ELF-1 (cell line): Measurements from ENCODE around the gene NOM1.
"Not testable (repeated sequence)": the region's sequence is repeated elsewhere in the genome, so short reads cannot be mapped to it uniquely, and the experiment has no call there.

Source experiments
- DNase-seq: peaks from one replicate; pipeline ENCODE4 v3.0.0-alpha.2; 2016; ENCODE audit warnings: low read depth, low spot score

The NOM1 gene

GRCh38 chr7:156941393-156942182 lies 7.9 kb upstream of the NOM1 start:
- no peak for DNase-seq

- DNase-seq = peak; percentile 71
Measured at GRCh38 chr7:156942708-156943090, 6.8 kb upstream of the NOM1 start.

- peak; percentile 69 for DNase-seq
Measured at GRCh38 chr7:156943091-156944041, 6.1 kb upstream of the NOM1 start.

- DNase-seq = no peak
Measured at GRCh38 chr7:156944876-156945275, 4.6 kb upstream of the NOM1 start.

- peak; percentile 10 for DNase-seq
Measured at GRCh38 chr7:156947120-156947843, 2.2 kb upstream of the NOM1 start.

- no peak for DNase-seq
Measured at GRCh38 chr7:156948361-156948760, 1.2 kb upstream of the NOM1 start.

DNA sequence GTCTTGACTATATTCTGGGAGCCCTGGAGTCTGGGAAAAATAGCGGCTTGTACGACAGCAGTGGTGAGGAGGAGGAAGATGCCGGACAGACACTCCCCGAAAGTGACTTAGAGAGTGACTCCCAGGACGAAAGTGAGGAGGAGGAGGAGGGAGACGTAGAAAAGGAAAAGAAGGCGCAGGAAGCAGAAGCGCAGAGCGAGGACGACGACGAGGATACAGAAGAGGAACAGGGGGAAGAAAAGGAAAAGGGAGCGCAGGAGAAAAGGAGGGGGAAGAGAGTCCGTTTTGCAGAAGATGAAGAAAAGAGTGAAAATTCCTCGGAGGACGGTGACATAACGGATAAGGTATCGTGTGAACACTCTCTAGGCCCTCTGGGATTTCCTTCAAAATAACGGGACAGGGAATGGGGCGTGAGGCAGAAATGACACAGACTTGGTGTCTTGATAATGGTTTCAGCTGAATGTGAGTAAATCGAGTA lies 908 bp downstream of the NOM1 start:
- no peak for DNase-seq

- not testable (repeated sequence) for DNase-seq
Measured at GRCh38 chr7:156953215-156953614, 3.7 kb downstream of the NOM1 start.

DNA sequence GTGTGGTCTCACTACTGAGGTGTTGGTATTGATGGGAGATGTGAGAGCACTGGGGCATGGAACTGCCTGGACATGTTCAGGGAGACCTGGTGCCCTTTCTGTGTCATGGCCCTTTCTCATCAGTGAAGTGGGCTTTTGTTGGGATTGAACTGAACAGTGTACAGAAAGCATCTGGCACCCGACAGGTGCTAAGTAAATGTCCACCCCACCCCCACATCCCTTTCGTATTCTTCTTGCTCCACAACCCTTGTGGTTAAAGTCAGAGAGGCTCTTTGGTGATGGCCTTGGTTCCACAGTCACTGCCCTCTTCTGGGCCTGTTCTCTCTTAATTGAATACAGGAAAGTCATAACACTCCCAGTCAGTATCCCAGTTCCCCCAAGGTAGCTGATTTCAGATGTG lies 5.4 kb downstream of the NOM1 start:
- no peak for DNase-seq

DNA sequence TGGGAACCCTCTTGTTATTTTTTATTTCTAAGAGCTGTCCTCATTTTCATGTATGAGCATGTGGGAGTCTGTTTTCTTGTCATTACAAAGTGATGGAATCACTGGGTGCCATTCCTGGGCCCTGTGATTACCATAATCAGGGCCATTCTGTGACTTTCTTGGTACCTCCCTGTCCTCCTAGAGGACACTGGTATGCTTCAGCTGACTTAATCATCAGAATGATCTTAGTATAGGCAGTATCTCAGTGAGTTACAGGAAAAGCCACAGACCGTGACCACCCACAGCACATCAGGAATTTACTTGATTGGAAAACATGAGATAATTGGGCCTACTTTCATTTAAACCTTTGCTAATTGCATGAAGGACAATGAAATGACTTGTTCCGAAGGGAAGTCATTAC lies 7.2 kb downstream of the NOM1 start:
- no peak for DNase-seq

DNA sequence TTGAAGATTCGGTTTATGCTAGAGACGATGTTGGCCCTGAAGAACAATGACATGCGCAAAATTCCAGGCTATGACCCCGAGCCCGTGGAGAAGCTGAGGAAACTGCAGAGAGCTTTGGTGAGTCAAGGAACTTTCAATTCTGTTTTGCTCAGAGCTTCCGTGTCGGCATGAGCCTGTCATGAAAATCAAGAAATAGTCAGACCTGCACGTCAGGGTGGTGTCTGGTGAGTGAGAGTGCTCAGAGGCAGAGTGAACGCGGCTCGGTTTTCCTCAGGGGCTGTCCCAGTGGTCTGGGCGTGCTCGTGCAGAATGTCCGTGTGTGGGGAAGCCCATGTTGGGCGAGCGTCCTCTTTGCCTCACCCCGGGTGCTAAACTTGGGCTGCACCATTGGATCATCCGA lies 12.6 kb downstream of the NOM1 start:
- no peak for DNase-seq

- DNase-seq = no peak
Measured at GRCh38 chr7:156962897-156963296, 13.4 kb downstream of the NOM1 start.

DNA sequence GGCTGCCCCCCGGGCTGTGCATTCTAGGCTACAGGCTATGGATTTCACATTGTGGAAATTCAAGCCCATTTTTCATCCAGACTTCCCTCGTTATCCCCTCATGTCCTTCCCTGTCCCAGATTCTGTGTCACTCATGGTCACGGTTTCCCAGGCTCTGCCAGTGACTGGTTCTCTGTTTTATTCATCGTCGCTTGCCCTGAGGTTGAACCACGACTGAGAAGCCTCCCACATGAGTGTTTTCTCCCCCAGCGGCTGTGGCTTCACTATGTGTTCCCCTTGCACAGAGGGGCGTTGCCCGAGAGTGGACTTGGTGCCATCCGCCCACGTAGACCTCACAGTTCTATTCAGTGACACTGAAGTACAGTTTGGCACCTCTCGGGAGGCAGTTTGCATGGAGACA lies 14.0 kb downstream of the NOM1 start:
- DNase-seq = no peak

DNA sequence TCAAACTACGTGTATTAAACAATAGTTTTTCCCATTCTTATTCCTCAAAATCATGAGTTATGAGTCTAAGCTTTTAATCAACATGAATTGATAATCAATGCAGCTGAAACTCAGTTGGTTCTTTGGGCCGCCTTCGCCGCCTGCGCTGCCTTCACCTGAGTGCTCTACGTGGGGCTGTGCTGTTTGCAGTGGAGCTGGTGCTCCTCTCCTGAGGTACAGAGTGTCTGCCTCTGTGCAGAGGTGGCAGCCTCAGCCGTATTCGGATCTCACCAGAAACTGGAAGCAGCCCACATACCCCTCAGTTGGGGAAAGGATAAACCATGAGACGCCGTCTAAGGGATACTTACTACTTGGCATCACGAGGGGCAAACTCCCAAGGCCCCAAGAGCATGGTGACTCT lies 15.5 kb downstream of the NOM1 start:
- DNase-seq = no peak

GRCh38 chr7:156966387-156966786 lies 16.9 kb downstream of the NOM1 start:
- DNase-seq = no peak

GRCh38 chr7:156968183-156968582 lies 18.7 kb downstream of the NOM1 start:
- DNase-seq = no peak

GRCh38 chr7:156969972-156970420 lies 20.5 kb downstream of the NOM1 start:
- no peak for DNase-seq

DNA sequence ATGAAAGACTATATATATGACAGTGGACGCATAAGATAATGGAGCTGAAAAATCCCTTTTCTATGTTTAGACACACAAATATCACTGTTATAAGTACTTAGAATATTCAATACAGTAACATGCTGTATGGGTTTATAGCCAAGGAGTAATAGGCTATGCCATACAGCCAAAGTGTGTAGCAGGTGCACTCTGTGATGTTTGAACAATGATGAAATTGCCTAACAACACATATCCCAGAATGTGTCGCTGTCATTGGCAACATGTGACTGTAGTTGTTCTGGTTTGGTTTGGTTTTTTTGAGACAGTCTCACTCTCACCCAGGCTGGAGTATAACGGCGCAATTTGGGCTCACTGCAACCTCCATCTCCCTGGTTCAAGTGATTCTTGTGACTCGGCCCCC lies 26.1 kb downstream of the NOM1 start:
- DNase-seq = no peak

- no peak for DNase-seq
Measured at GRCh38 chr7:156979007-156979606, 29.6 kb downstream of the NOM1 start.

GRCh38 chr7:156979711-156980110 lies 30.2 kb downstream of the NOM1 start:
- DNase-seq = no peak

GRCh38 chr7:156984174-156984891 lies 34.8 kb downstream of the NOM1 start:
- no peak for DNase-seq
